Kidney (tissue), 14 donors: ENCODE data around the gene SBNO1. TPM values are rescaled to one million over a fixed set of nuclear protein-coding genes. Genes with fewer than 3 reads are reported as not detected.

ENCODE experiments used
- DNase-seq, 5 donors: peaks; one replicate each; pipeline ENCODE4 v3.0.0-alpha.2; 2013 to 2020
- FAIRE-seq: peaks from 2 replicates; lab custom pipeline; 2012; peaks lifted over from hg19 to GRCh38; lab: Jason Lieb, UNC
- H3K27ac ChIP-seq, 2 donors: one replicate each; pipeline ENCODE4 v1.7.0; 2013; ENCODE audit warnings: low read depth in 2 of 2, low read length in 2 of 2, inconsistent platforms in 1 of 2
- H3K27me3 ChIP-seq: one replicate; pipeline ENCODE4 v1.7.1; 2013; ENCODE audit warnings: low read length, inconsistent platforms; ENCODE audit not compliant: control insufficient read depth, insufficient read depth
- H3K36me3 ChIP-seq, 3 donors: one replicate each; pipeline versions ENCODE4 v1.7.0 to v1.7.1; 2013; ENCODE audit warnings: low read length in 3 of 3, control low read depth in 1 of 3, inconsistent platforms in 1 of 3; ENCODE audit not compliant: insufficient read depth in 3 of 3, control insufficient read depth in 2 of 3
- H3K4me1 ChIP-seq, 3 donors: one replicate each; pipeline versions ENCODE4 v1.7.0 to v1.7.1; 2013; ENCODE audit warnings: low read length in 3 of 3, inconsistent platforms in 1 of 3, low read depth in 1 of 3; ENCODE audit not compliant: control insufficient read depth in 2 of 3, insufficient read depth in 2 of 3
- H3K4me3 ChIP-seq, 3 donors: one replicate each; pipeline versions ENCODE4 v1.7.0 to v1.8.1; 2013; ENCODE audit warnings: low read length in 3 of 3, control low read depth in 1 of 3, inconsistent platforms in 1 of 3
- H3K9ac ChIP-seq, 3 donors: one replicate each; pipeline versions ENCODE4 v1.7.0 to v1.7.1; 2013; ENCODE audit warnings: low read length in 3 of 3, control low read depth in 1 of 3, inconsistent platforms in 1 of 3
- H3K9me3 ChIP-seq, 3 donors: one replicate each; pipeline versions ENCODE4 v1.7.0 to v1.7.1; 2013; ENCODE audit warnings: low read length in 3 of 3, control low read depth in 1 of 3, inconsistent platforms in 1 of 3; ENCODE audit not compliant: control insufficient read depth in 2 of 3, insufficient read depth in 1 of 3
- CTCF ChIP-seq: IDR thresholded peaks from 3 replicates; pipeline ENCODE4 v1.5.1; 2012; ENCODE audit warnings: mild to moderate bottlenecking, moderate library complexity, borderline replicate concordance; ENCODE audit not compliant: insufficient read depth; ENCODE audit errors: extremely low read depth
- intact Hi-C: fragments of 100-400 bp; cut with DNase I; formaldehyde crosslinking; loops from one replicate; pipeline ENCODE4 v1.11.1; 2022
- polyA plus RNA-seq: library from polyadenylated mRNA; stranded (reverse); fragments of 350-450 nt; fragmentation: Illumina TruSeq; extraction: RNeasy Lipid Tissue Mini Kit (QIAGEN cat#74804); gene quantifications from one replicate; pipeline ENCODE4 v1.2.3, GENCODE V29; 2014; ENCODE audit warnings: low read depth, low replicate concordance; ENCODE audit not compliant: insufficient read depth
- total RNA-seq: library from RNA; stranded (reverse); fragmentation: NEBNext Ultra II Directional; extraction: Animal tissue kit (Norgen Biotek cat#: 25700); gene quantifications from one replicate; pipeline ENCODE4 v1.2.1, GENCODE V29; 2021
- donor health status: control.
- donor health status: control.
- donor health status: control.
- donor health status: control.
- donor health status: control.
- donor health status: DM: yes; HTN: yes; CAD: no.
- donor health status: Normal renal cell carcinoma (clear cell type).

SBNO1 gene
- total and polyA plus RNA-seq, 2 donors from 2014 or later: 4.3 to 32.0 TPM

GRCh38 chr12:123282111-123282510 is 82.5 kb downstream of the SBNO1 start:
- Histone ChIP-seq H3K36me3 (no peaks in the 10 kb centered on the region), H3K4me3 (no peak overlapping the region), H3K4me1 (no peaks in the 10 kb centered on the region), H3K27me3 (no peaks in the 10 kb centered on the region), H3K27ac (no peak overlapping the region), H3K9ac (no peak overlapping the region), H3K9me3 (no peaks in the 10 kb centered on the region)
- TF ChIP-seq CTCF: no peak
- intact Hi-C loops: no loop called here
- no peak for DNase-seq
- FAIRE-seq: no peak

- Histone ChIP-seq H3K36me3 (no peaks in the 10 kb centered on the region), H3K27me3 (no peaks in the 10 kb centered on the region), H3K4me1 (no peaks in the 10 kb centered on the region), H3K9ac (no peak overlapping the region), H3K4me3 (no peak overlapping the region), H3K27ac (no peak overlapping the region), H3K9me3 (no peaks in the 10 kb centered on the region)
- DNase-seq (no peak), FAIRE-seq (no peak)
- intact Hi-C loops: no loop called here
- no peak for TF ChIP-seq CTCF
Observed at GRCh38 chr12:123280971-123281370, 83.7 kb downstream of the SBNO1 start.

- Histone ChIP-seq H3K27ac (no peak overlapping the region), H3K27me3 (no peaks in the 10 kb centered on the region), H3K4me3 (no peak overlapping the region), H3K4me1 (no peaks in the 10 kb centered on the region), H3K9ac (no peak overlapping the region), H3K36me3 (no peaks in the 10 kb centered on the region), H3K9me3 (no peaks in the 10 kb centered on the region)
- TF ChIP-seq CTCF: no peak
- intact Hi-C loops: no loop called here
- peak in 1 of 5 donors; percentile 11 for DNase-seq
- no peak for FAIRE-seq
Observed at GRCh38 chr12:123278101-123278627, 86.5 kb downstream of the SBNO1 start.

GRCh38 chr12:123273166-123273565 is 91.5 kb downstream of the SBNO1 start:
- no peak for TF ChIP-seq CTCF
- H3K9me3 ChIP-seq: no peaks in the 10 kb centered on the region
- FAIRE-seq (no peak), DNase-seq (no peak)
- peaks cover 0 to 19% (median 0%) of the 10 kb centered on the region in 3 donors for H3K4me1 ChIP-seq
- intact Hi-C loops: no loop called here
- no peak overlapping the region for H3K27ac ChIP-seq
- H3K36me3 ChIP-seq: no peaks in the 10 kb centered on the region
- no peak overlapping the region for H3K9ac ChIP-seq
- no peak overlapping the region for H3K4me3 ChIP-seq
- no peaks in the 10 kb centered on the region for H3K27me3 ChIP-seq
